A549 (cell line): Measurements from ENCODE around the gene F12.

Experiments
- BHLHE40 ChIP-seq: IDR thresholded peaks from 2 replicates; pipeline ENCODE4 v1.6.1; 2012; ENCODE audit warnings: low read depth, low read length, inconsistent platforms
- EP300 ChIP-seq, 2 experiments: fragments of >200 bp; sonication (Bioruptor Twin); formaldehyde crosslinking; IDR thresholded peaks; 2 replicates in 1 of 2; 3 replicates in 1 of 2; pipeline ENCODE4 v1.6.1; 2016 to 2017
- JUN ChIP-seq, 2 experiments: fragments of >200 bp; sonication (Bioruptor Twin); formaldehyde crosslinking; IDR thresholded peaks; 2 replicates in 1 of 2; 3 replicates in 1 of 2; pipeline ENCODE4 v1.6.1; 2016 to 2017
- MYC ChIP-seq: IDR thresholded peaks from 2 replicates; pipeline ENCODE4 v1.6.1; 2012; ENCODE audit warnings: mild to moderate bottlenecking, inconsistent platforms, low read length, improper control_type of control experiment, borderline replicate concordance
- NR3C1 ChIP-seq: fragments of >200 bp; sonication (Bioruptor Twin); formaldehyde crosslinking; IDR thresholded peaks from 3 replicates; pipeline ENCODE4 v1.6.1; 2017
- SMC3 ChIP-seq: fragments of >200 bp; sonication (Bioruptor Twin); formaldehyde crosslinking; IDR thresholded peaks from 3 replicates; pipeline ENCODE4 v1.6.1; 2018; ENCODE audit warnings: inconsistent platforms
- TF ChIP-seq, protein P1 (sequence below): fragments of >200 bp; sonication (Bioruptor Twin); formaldehyde crosslinking; IDR thresholded peaks from 3 replicates; pipeline ENCODE4 v1.6.1; 2016
- TF ChIP-seq, protein P2 (sequence below): fragments of 150-350 bp; IDR thresholded peaks from 2 replicates; pipeline ENCODE4 v1.6.1; 2014; ENCODE audit warnings: low read depth, mild to moderate bottlenecking, low read length
- TF ChIP-seq, protein P3 (sequence below): fragments of >200 bp; sonication (Bioruptor Twin); formaldehyde crosslinking; IDR thresholded peaks from 3 replicates; pipeline ENCODE4 v1.5.1; 2016
- TF ChIP-seq, protein P4 (sequence below): fragments of 200-600 bp; sonication (generic); IDR thresholded peaks from 2 replicates; pipeline ENCODE4 v1.6.1; 2016; ENCODE audit warnings: antibody characterized with exemption, mild to moderate bottlenecking, moderate library complexity
- TF ChIP-seq, protein P5 (sequence below): IDR thresholded peaks from 2 replicates; pipeline ENCODE4 v1.6.1; 2012

DNA sequence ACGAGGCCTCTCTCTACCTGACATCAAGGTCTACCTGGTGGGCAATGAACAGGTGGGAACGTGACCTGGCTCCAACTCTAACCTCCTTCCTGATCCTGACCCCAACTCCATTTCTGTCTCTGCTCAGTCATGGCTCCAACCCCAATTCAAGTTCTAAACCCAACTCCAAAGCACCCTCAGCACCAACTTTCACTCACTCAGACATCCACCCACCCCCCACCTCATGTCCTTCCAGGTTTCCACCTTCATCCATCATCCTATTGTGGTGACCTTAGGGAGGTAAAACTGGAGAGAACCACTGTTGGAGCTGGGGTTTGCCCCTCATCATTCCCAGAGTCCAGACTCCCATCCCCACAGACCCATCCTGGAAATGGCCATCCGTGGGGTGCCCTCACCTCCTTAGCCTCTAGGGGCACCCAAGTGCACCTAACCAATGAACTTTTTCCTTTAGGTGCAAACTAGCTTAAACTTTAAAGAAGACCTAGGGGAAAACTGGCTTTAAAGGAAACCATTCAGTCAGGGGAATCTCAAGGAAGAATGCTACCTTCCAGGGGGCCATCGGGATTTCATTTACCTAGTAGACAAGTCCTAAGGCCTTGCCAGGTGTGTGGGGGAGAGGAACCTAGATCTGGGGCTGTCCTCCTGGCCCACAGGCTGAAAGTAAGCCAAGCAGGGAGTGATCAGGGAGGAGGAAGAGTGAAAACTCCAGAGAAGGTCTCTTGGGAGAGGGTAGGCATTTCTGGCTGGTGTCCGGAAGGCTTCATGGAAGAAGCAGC lies 40.3 kb downstream of the F12 start:
- TF ChIP-seq JUN (IDR thresholded peaks at IDR 0.05): no peak
- TF ChIP-seq, protein P1, sequence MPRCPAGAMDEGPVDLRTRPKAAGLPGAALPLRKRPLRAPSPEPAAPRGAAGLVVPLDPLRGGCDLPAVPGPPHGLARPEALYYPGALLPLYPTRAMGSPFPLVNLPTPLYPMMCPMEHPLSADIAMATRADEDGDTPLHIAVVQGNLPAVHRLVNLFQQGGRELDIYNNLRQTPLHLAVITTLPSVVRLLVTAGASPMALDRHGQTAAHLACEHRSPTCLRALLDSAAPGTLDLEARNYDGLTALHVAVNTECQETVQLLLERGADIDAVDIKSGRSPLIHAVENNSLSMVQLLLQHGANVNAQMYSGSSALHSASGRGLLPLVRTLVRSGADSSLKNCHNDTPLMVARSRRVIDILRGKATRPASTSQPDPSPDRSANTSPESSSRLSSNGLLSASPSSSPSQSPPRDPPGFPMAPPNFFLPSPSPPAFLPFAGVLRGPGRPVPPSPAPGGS: no peak
- TF ChIP-seq, protein P2, sequence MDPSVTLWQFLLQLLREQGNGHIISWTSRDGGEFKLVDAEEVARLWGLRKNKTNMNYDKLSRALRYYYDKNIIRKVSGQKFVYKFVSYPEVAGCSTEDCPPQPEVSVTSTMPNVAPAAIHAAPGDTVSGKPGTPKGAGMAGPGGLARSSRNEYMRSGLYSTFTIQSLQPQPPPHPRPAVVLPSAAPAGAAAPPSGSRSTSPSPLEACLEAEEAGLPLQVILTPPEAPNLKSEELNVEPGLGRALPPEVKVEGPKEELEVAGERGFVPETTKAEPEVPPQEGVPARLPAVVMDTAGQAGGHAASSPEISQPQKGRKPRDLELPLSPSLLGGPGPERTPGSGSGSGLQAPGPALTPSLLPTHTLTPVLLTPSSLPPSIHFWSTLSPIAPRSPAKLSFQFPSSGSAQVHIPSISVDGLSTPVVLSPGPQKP: no peak
- TF ChIP-seq, protein P3, sequence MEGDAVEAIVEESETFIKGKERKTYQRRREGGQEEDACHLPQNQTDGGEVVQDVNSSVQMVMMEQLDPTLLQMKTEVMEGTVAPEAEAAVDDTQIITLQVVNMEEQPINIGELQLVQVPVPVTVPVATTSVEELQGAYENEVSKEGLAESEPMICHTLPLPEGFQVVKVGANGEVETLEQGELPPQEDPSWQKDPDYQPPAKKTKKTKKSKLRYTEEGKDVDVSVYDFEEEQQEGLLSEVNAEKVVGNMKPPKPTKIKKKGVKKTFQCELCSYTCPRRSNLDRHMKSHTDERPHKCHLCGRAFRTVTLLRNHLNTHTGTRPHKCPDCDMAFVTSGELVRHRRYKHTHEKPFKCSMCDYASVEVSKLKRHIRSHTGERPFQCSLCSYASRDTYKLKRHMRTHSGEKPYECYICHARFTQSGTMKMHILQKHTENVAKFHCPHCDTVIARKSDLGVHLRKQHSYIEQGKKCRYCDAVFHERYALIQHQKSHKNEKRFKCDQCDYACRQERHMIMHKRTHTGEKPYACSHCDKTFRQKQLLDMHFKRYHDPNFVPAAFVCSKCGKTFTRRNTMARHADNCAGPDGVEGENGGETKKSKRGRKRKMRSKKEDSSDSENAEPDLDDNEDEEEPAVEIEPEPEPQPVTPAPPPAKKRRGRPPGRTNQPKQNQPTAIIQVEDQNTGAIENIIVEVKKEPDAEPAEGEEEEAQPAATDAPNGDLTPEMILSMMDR: peak; percentile 46
- TF ChIP-seq EP300 (IDR thresholded peaks at IDR 0.05): no peak
- no peak for TF ChIP-seq NR3C1
- TF ChIP-seq, protein P4, sequence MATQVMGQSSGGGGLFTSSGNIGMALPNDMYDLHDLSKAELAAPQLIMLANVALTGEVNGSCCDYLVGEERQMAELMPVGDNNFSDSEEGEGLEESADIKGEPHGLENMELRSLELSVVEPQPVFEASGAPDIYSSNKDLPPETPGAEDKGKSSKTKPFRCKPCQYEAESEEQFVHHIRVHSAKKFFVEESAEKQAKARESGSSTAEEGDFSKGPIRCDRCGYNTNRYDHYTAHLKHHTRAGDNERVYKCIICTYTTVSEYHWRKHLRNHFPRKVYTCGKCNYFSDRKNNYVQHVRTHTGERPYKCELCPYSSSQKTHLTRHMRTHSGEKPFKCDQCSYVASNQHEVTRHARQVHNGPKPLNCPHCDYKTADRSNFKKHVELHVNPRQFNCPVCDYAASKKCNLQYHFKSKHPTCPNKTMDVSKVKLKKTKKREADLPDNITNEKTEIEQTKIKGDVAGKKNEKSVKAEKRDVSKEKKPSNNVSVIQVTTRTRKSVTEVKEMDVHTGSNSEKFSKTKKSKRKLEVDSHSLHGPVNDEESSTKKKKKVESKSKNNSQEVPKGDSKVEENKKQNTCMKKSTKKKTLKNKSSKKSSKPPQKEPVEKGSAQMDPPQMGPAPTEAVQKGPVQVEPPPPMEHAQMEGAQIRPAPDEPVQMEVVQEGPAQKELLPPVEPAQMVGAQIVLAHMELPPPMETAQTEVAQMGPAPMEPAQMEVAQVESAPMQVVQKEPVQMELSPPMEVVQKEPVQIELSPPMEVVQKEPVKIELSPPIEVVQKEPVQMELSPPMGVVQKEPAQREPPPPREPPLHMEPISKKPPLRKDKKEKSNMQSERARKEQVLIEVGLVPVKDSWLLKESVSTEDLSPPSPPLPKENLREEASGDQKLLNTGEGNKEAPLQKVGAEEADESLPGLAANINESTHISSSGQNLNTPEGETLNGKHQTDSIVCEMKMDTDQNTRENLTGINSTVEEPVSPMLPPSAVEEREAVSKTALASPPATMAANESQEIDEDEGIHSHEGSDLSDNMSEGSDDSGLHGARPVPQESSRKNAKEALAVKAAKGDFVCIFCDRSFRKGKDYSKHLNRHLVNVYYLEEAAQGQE: no peak
- TF ChIP-seq, protein P5, sequence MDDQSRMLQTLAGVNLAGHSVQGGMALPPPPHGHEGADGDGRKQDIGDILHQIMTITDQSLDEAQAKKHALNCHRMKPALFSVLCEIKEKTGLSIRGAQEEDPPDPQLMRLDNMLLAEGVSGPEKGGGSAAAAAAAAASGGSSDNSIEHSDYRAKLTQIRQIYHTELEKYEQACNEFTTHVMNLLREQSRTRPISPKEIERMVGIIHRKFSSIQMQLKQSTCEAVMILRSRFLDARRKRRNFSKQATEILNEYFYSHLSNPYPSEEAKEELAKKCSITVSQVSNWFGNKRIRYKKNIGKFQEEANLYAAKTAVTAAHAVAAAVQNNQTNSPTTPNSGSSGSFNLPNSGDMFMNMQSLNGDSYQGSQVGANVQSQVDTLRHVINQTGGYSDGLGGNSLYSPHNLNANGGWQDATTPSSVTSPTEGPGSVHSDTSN: no peak
- TF ChIP-seq SMC3: no peak
- TF ChIP-seq MYC: no peak
- no peak for TF ChIP-seq BHLHE40
